Mucosa of stomach (tissue), 1 donor: ENCODE results near the gene PTCH1.

Experiments used
- H3K27me3 ChIP-seq: one replicate; pipeline ENCODE4 v1.7.0; 2013; ENCODE audit warnings: mild to moderate bottlenecking, low read length; ENCODE audit not compliant: control insufficient read depth, insufficient read depth
- H3K36me3 ChIP-seq: one replicate; pipeline ENCODE4 v1.7.0; 2013; ENCODE audit warnings: low read length; ENCODE audit not compliant: control insufficient read depth, insufficient read depth
- H3K4me1 ChIP-seq: one replicate; pipeline ENCODE4 v1.7.0; 2013; ENCODE audit warnings: mild to moderate bottlenecking, low read length; ENCODE audit not compliant: control insufficient read depth, insufficient read depth
- H3K4me3 ChIP-seq: one replicate; pipeline ENCODE4 v1.7.0; 2013; ENCODE audit warnings: low read length
- H3K9ac ChIP-seq: one replicate; pipeline ENCODE4 v1.7.0; 2013; ENCODE audit warnings: mild to moderate bottlenecking, low read length, moderate library complexity
- H3K9me3 ChIP-seq: one replicate; pipeline ENCODE4 v1.7.0; 2013; ENCODE audit warnings: mild to moderate bottlenecking, low read length, moderate library complexity; ENCODE audit not compliant: control insufficient read depth
- donor health status: Pancreatic carcinoma.

PTCH1 gene

GRCh38 chr9:95493402-95493801 lies 23.4 kb downstream of the PTCH1 start:
- peaks cover 4% of the 10 kb centered on the region for H3K4me1 ChIP-seq
- H3K36me3 ChIP-seq = no peaks in the 10 kb centered on the region
- no peaks in the 10 kb centered on the region for H3K27me3 ChIP-seq
- no peaks in the 10 kb centered on the region for H3K9me3 ChIP-seq
- H3K9ac ChIP-seq = no peak overlapping the region
- no peak overlapping the region for H3K4me3 ChIP-seq

- no peaks in the 10 kb centered on the region for H3K36me3 ChIP-seq
- no peak overlapping the region for H3K4me3 ChIP-seq
- peaks cover 10% of the 10 kb centered on the region for H3K4me1 ChIP-seq
- no peaks in the 10 kb centered on the region for H3K9me3 ChIP-seq
- no peaks in the 10 kb centered on the region for H3K27me3 ChIP-seq
- H3K9ac ChIP-seq = no peak overlapping the region
Observed at GRCh38 chr9:95491543-95492320, 25.0 kb downstream of the PTCH1 start.

- Histone ChIP-seq H3K9me3 (no peaks in the 10 kb centered on the region), H3K36me3 (no peaks in the 10 kb centered on the region), H3K4me1 (peaks cover 22% of the 10 kb centered on the region), H3K9ac (no peak overlapping the region), H3K4me3 (no peak overlapping the region), H3K27me3 (no peaks in the 10 kb centered on the region)
Observed at GRCh38 chr9:95488954-95489353, 27.8 kb downstream of the PTCH1 start.

GRCh38 chr9:95486318-95486717 lies 30.5 kb downstream of the PTCH1 start:
- no peak overlapping the region for H3K4me3 ChIP-seq
- no peaks in the 10 kb centered on the region for H3K36me3 ChIP-seq
- H3K4me1 ChIP-seq = peaks cover 22% of the 10 kb centered on the region
- no peaks in the 10 kb centered on the region for H3K27me3 ChIP-seq
- H3K9ac ChIP-seq = no peak overlapping the region
- H3K9me3 ChIP-seq = no peaks in the 10 kb centered on the region

GRCh38 chr9:95484225-95484624 lies 32.5 kb downstream of the PTCH1 start:
- no peak overlapping the region for H3K9ac ChIP-seq
- H3K36me3 ChIP-seq = no peaks in the 10 kb centered on the region
- H3K4me1 ChIP-seq = peaks cover 22% of the 10 kb centered on the region

GRCh38 chr9:95483431-95483830 lies 33.3 kb downstream of the PTCH1 start:
- no peaks in the 10 kb centered on the region for H3K9me3 ChIP-seq
- no peak overlapping the region for H3K9ac ChIP-seq
- H3K4me1 ChIP-seq = peaks cover 22% of the 10 kb centered on the region
- no peak overlapping the region for H3K4me3 ChIP-seq
- no peaks in the 10 kb centered on the region for H3K27me3 ChIP-seq
- no peaks in the 10 kb centered on the region for H3K36me3 ChIP-seq

More at GRCh38 chr9:95484225-95484624, 32.5 kb downstream of the PTCH1 start:
- H3K9me3 ChIP-seq = no peaks in the 10 kb centered on the region
- H3K27me3 ChIP-seq = no peaks in the 10 kb centered on the region
- no peak overlapping the region for H3K4me3 ChIP-seq

- no peak overlapping the region for H3K4me3 ChIP-seq
- H3K27me3 ChIP-seq = no peaks in the 10 kb centered on the region
- no peaks in the 10 kb centered on the region for H3K36me3 ChIP-seq
- no peaks in the 10 kb centered on the region for H3K9me3 ChIP-seq
- H3K9ac ChIP-seq = no peak overlapping the region
- peaks cover 22% of the 10 kb centered on the region for H3K4me1 ChIP-seq
Observed at GRCh38 chr9:95482621-95483020, 34.1 kb downstream of the PTCH1 start.

- Histone ChIP-seq H3K9me3 (no peaks in the 10 kb centered on the region), H3K36me3 (no peaks in the 10 kb centered on the region), H3K27me3 (no peaks in the 10 kb centered on the region), H3K4me1 (peaks cover 9% of the 10 kb centered on the region), H3K9ac (no peak overlapping the region), H3K4me3 (no peak overlapping the region)
Observed at GRCh38 chr9:95481000-95481399, 35.8 kb downstream of the PTCH1 start.

- H3K36me3 ChIP-seq = peaks cover 5% of the 10 kb centered on the region
- H3K4me1 ChIP-seq = peaks cover 2% of the 10 kb centered on the region
- no peak overlapping the region for H3K4me3 ChIP-seq
- H3K9me3 ChIP-seq = no peaks in the 10 kb centered on the region
- no peaks in the 10 kb centered on the region for H3K27me3 ChIP-seq
- H3K9ac ChIP-seq = no peak overlapping the region
Observed at GRCh38 chr9:95480346-95480745, 36.4 kb downstream of the PTCH1 start.

GRCh38 chr9:95479330-95479729 lies 37.4 kb downstream of the PTCH1 start:
- H3K27me3 ChIP-seq = no peaks in the 10 kb centered on the region
- no peaks in the 10 kb centered on the region for H3K9me3 ChIP-seq
- H3K9ac ChIP-seq = no peak overlapping the region
- no peak overlapping the region for H3K4me3 ChIP-seq
- peaks cover 5% of the 10 kb centered on the region for H3K36me3 ChIP-seq
- no peaks in the 10 kb centered on the region for H3K4me1 ChIP-seq

- no peaks in the 10 kb centered on the region for H3K27me3 ChIP-seq
- no peaks in the 10 kb centered on the region for H3K9me3 ChIP-seq
- H3K36me3 ChIP-seq = peaks cover 5% of the 10 kb centered on the region
- no peaks in the 10 kb centered on the region for H3K4me1 ChIP-seq
- no peak overlapping the region for H3K9ac ChIP-seq
- H3K4me3 ChIP-seq = no peak overlapping the region
Observed at GRCh38 chr9:95478335-95478734, 38.4 kb downstream of the PTCH1 start.

- peaks cover 5% of the 10 kb centered on the region for H3K36me3 ChIP-seq
Observed at GRCh38 chr9:95477885-95478284, 38.9 kb downstream of the PTCH1 start.

GRCh38 chr9:95477441-95477840 lies 39.3 kb downstream of the PTCH1 start:
- Histone ChIP-seq H3K36me3 (peaks cover 5% of the 10 kb centered on the region), H3K4me1 (no peaks in the 10 kb centered on the region), H3K4me3 (no peak overlapping the region), H3K9ac (no peak overlapping the region), H3K9me3 (no peaks in the 10 kb centered on the region), H3K27me3 (no peaks in the 10 kb centered on the region)

More at GRCh38 chr9:95477885-95478284, 38.9 kb downstream of the PTCH1 start:
- no peak overlapping the region for H3K4me3 ChIP-seq
- H3K9me3 ChIP-seq = no peaks in the 10 kb centered on the region
- H3K27me3 ChIP-seq = no peaks in the 10 kb centered on the region
- no peaks in the 10 kb centered on the region for H3K4me1 ChIP-seq
- no peak overlapping the region for H3K9ac ChIP-seq
